Nephron (organoid): ENCODE measurements around the gene ANO2.
A peak's percentile ranks its signal among the peaks of the same experiment; 100 is the strongest.

Experiments
- H3K27ac Mint-ChIP-seq, 3 experiments: 2 replicates each; pipeline ENCODE4 v1.8.0; 2020; ENCODE audit warnings: mixed read lengths in 3 of 3, mild to moderate bottlenecking in 2 of 3, moderate library complexity in 1 of 3
- H3K27me3 Mint-ChIP-seq: 2 replicates; pipeline ENCODE4 v1.8.0; 2021; ENCODE audit warnings: low read depth, mild to moderate bottlenecking, moderate library complexity, mixed read lengths
- H3K36me3 Mint-ChIP-seq: 2 replicates; pipeline ENCODE4 v1.8.0; 2020; ENCODE audit warnings: low read depth, mixed read lengths
- H3K4me1 Mint-ChIP-seq: 2 replicates; pipeline ENCODE4 v1.8.0; 2020; ENCODE audit warnings: mixed read lengths
- H3K4me3 Mint-ChIP-seq, 3 experiments: 2 replicates each; pipeline ENCODE4 v1.8.0; 2020; ENCODE audit warnings: mild to moderate bottlenecking in 3 of 3, mixed read lengths in 3 of 3, moderate library complexity in 2 of 3
- H3K9me3 Mint-ChIP-seq: 2 replicates; pipeline ENCODE4 v1.8.0; 2020; ENCODE audit warnings: mixed read lengths
- CTCF ChIP-seq, 3 experiments: fragments of 200-600 bp; sonication (generic); IDR thresholded peaks; one replicate each; pipeline ENCODE4 v1.5.0; 2021; ENCODE audit warnings: antibody characterized with exemption in 3 of 3; ENCODE audit not compliant: unreplicated experiment in 3 of 3

Gene ANO2

DNA sequence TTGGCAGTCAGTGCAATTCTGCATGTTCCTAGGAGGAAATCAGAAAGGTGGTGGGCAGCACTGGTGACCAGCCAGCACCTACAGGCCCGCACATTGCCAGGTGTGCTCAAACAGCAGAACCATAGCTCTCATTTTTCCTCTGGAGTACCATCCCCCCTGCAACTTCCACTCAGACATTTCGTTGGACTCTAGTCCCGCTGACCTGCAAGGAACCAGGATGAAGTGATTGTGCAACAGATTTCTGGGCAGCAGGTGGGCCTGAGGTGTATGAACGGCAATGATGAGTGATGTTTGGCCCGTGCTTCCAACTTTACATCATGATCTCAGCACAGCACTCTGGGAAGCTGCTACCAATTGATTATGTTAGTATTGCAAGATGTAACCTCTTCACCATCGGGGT is 383.2 kb downstream of the ANO2 start:
- H3K4me3 Mint-ChIP-seq: no peak overlapping the region
- H3K4me1 Mint-ChIP-seq: peaks cover 37% of the 10 kb centered on the region
- peaks cover 20% of the 10 kb centered on the region for H3K27me3 Mint-ChIP-seq
- H3K27ac Mint-ChIP-seq: no peak overlapping the region
- TF ChIP-seq CTCF (IDR thresholded peaks at IDR 0.05; ENCODE audit: unreplicated experiment in 3 of 3): no peak
- no peaks in the 10 kb centered on the region for H3K36me3 Mint-ChIP-seq
- H3K9me3 Mint-ChIP-seq: no peaks in the 10 kb centered on the region

- Mint-ChIP-seq H3K4me1 (peaks cover 37% of the 10 kb centered on the region), H3K27ac (no peak overlapping the region), H3K36me3 (no peaks in the 10 kb centered on the region), H3K27me3 (peaks cover 19% of the 10 kb centered on the region), H3K9me3 (no peaks in the 10 kb centered on the region), H3K4me3 (no peak overlapping the region)
- no peak for TF ChIP-seq CTCF (IDR thresholded peaks at IDR 0.05; ENCODE audit: unreplicated experiment in 3 of 3)
Observed at GRCh38 chr12:5561057-5561456, 384.0 kb downstream of the ANO2 start.

GRCh38 chr12:5560265-5560664 is 384.8 kb downstream of the ANO2 start:
- peaks cover 15% of the 10 kb centered on the region for H3K27me3 Mint-ChIP-seq
- peaks cover 32% of the 10 kb centered on the region for H3K4me1 Mint-ChIP-seq
- no peaks in the 10 kb centered on the region for H3K36me3 Mint-ChIP-seq
- no peak overlapping the region for H3K27ac Mint-ChIP-seq
- no peaks in the 10 kb centered on the region for H3K9me3 Mint-ChIP-seq
- no peak overlapping the region for H3K4me3 Mint-ChIP-seq
- no peak for TF ChIP-seq CTCF (IDR thresholded peaks at IDR 0.05; ENCODE audit: unreplicated experiment in 3 of 3)

DNA sequence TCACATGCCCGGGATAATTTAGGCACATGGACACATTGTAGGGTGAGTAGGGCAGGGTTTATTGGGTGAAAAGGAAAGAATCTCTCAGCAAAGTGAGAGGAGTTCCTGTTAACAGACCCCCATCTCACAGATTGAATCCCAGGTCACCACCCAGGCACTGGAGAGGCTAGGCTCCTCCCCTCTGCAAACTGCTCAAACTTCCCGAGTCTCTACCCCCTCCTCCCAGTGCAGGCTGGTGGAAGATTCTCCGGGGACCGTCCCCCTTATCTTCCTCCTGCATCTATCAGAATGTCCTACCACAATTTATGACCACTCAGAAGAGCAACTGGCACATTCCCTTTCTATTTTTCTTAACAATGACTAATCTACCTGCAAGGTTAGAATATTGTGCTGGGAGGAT is 387.2 kb downstream of the ANO2 start:
- Mint-ChIP-seq H3K36me3 (no peaks in the 10 kb centered on the region), H3K27me3 (peaks cover 4% of the 10 kb centered on the region), H3K9me3 (no peaks in the 10 kb centered on the region), H3K4me3 (no peak overlapping the region), H3K27ac (peak overlapping the region in 1 of 3 experiments; percentile 19), H3K4me1 (peaks cover 28% of the 10 kb centered on the region)
- no peak for TF ChIP-seq CTCF (IDR thresholded peaks at IDR 0.05; ENCODE audit: unreplicated experiment in 3 of 3)

GRCh38 chr12:5556946-5557673 is 387.9 kb downstream of the ANO2 start:
- no peaks in the 10 kb centered on the region for H3K36me3 Mint-ChIP-seq
- no peaks in the 10 kb centered on the region for H3K9me3 Mint-ChIP-seq
- no peak for TF ChIP-seq CTCF (IDR thresholded peaks at IDR 0.05; ENCODE audit: unreplicated experiment in 3 of 3)
- peaks cover 4% of the 10 kb centered on the region for H3K27me3 Mint-ChIP-seq
- H3K4me3 Mint-ChIP-seq: no peak overlapping the region
- peaks cover 28% of the 10 kb centered on the region for H3K4me1 Mint-ChIP-seq
- H3K27ac Mint-ChIP-seq: peak overlapping the region in 2 of 3 experiments; percentile 10 to 57

DNA sequence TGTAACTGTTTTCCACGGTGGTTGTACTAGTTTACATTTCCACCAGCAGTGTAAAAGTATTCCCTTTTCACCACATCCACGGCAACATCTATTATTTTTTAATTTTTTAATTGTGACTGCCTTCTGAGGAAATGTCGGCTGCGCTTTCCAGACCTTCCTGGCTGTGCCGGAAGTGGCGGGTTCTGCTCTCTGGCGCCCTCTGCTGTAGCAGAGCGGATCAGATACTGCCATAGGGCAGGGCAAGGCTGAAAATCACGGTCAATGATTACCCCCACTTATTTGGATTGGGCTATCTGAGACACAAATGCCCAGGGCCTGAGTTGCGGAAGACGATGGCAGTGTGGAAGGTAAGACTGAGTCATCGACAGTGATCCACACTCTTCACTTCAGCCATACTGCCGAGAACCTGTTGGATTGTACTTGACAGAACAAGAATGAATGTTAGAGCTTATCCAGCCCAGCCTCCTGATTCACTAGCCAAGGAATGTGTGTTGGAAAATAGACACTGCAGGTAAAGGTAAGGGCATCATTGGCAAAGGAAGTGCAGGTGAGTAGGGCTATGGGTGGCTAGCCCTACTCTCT is 388.9 kb downstream of the ANO2 start:
- Mint-ChIP-seq H3K27ac (peak overlapping the region; percentile 8 to 57 (median 10)), H3K4me3 (no peak overlapping the region), H3K36me3 (no peaks in the 10 kb centered on the region), H3K9me3 (no peaks in the 10 kb centered on the region), H3K4me1 (peaks cover 28% of the 10 kb centered on the region), H3K27me3 (peaks cover 4% of the 10 kb centered on the region)
- TF ChIP-seq CTCF (IDR thresholded peaks at IDR 0.05; ENCODE audit: unreplicated experiment in 3 of 3): peak in 2 of 3 experiments; percentile 20 to 23
